ENCODE results near the gene NFKB1. TPM values are rescaled to one million over a fixed set of nuclear protein-coding genes. Genes with fewer than 3 reads are reported as not detected.

NFKB1 gene
- total RNA-seq, 1 donor from 2014 or later = 38.5 TPM

DNA sequence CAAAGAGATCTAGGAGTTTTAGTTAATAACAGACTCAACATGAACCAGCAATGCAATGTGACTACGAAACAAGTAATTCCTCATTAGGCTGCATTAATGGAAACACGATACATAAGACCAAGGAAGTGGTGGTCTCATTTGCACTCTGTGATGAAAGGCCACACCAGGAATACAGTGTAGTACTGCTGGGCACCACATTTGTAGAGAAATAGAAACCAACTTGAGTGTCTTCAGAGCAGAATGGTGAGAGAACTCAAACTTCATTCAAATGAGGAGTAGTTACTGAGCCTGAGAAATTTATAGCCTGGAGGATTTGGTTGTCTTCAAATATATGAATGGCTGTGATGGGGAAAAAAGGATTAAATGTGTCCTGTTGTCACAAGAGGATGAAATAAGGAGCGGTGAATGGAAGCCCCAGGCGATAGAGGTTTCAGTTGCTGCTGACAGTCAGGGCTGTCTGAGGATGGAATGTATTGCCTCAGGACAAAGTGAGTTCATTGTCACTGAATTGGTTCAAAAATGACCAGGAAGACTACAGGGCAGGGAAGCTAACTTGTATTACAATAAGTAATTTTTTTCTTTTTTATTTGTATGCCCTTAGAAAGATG lies 50.9 kb downstream of the NFKB1 start:
- Histone ChIP-seq H3K4me1 (peaks cover 20% of the 10 kb centered on the region), H3K36me3 (no peaks in the 10 kb centered on the region), H3K4me3 (no peak overlapping the region), H3K27me3 (no peaks in the 10 kb centered on the region), H3K9me3 (no peaks in the 10 kb centered on the region), H3K27ac (no peak overlapping the region)
- no peak for DNase-seq (ENCODE audit: extremely low spot score in 2 of 2)
- TF ChIP-seq POLR2AphosphoS5 (IDR thresholded peaks at IDR 0.05; ENCODE audit: insufficient read depth in 1 of 2, low read depth in 1 of 2) = no peak
- TF ChIP-seq, protein P1, sequence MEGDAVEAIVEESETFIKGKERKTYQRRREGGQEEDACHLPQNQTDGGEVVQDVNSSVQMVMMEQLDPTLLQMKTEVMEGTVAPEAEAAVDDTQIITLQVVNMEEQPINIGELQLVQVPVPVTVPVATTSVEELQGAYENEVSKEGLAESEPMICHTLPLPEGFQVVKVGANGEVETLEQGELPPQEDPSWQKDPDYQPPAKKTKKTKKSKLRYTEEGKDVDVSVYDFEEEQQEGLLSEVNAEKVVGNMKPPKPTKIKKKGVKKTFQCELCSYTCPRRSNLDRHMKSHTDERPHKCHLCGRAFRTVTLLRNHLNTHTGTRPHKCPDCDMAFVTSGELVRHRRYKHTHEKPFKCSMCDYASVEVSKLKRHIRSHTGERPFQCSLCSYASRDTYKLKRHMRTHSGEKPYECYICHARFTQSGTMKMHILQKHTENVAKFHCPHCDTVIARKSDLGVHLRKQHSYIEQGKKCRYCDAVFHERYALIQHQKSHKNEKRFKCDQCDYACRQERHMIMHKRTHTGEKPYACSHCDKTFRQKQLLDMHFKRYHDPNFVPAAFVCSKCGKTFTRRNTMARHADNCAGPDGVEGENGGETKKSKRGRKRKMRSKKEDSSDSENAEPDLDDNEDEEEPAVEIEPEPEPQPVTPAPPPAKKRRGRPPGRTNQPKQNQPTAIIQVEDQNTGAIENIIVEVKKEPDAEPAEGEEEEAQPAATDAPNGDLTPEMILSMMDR (IDR thresholded peaks at IDR 0.05) = no peak
- TF ChIP-seq POLR2A (IDR thresholded peaks at IDR 0.05) = no peak
- intact Hi-C loops (cut with DNase I) = no loop called here

DNA sequence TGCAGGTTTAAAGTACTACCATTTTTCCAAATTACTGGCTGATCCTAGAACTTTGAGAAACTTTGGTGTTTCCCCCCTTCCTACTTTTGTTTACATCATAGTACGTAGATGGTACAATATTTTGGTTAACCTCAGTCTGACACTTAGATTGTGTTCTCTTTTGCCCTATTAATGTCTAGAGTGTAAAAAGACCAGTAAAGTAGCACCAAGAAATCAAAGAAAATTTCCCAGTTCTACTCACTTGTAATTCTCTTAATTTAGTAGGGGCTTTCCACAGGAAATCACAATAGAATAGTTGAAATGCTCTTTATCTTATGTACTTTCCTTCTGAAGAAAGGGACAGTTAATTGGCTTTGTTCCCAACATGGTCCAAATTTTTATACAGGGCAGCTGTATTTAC lies 51.6 kb downstream of the NFKB1 start:
- no peaks in the 10 kb centered on the region for H3K36me3 ChIP-seq
- H3K27ac ChIP-seq = no peak overlapping the region
- no peaks in the 10 kb centered on the region for H3K9me3 ChIP-seq
- no peak for TF ChIP-seq POLR2AphosphoS5 (IDR thresholded peaks at IDR 0.05; ENCODE audit: insufficient read depth in 1 of 2, low read depth in 1 of 2)
- TF ChIP-seq, protein P1 (IDR thresholded peaks at IDR 0.05) = no peak
- H3K27me3 ChIP-seq = no peaks in the 10 kb centered on the region
- intact Hi-C loops (cut with DNase I) = no loop called here
- DNase-seq (ENCODE audit: extremely low spot score in 2 of 2) = no peak
- H3K4me3 ChIP-seq = no peak overlapping the region
- peaks cover 20% of the 10 kb centered on the region for H3K4me1 ChIP-seq

DNA sequence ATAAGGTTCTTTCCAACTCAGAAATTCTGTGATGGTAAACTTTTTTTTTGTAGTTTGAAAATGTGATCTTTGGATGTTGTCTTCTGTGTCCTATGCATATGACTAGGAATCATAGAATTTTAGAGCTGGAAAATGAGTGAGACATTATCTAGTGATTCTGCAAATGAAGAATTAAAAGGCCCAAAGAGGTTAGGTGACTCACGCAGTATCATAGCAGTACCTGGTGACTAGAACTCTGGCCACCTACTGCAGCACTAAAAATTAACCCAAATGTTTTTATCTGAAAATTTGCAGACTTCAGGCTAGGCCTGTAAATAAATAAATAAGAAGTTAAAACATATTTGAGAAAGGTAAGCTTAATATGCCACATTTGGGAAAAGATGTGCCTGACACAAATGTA lies 52.8 kb downstream of the NFKB1 start:
- Histone ChIP-seq H3K27ac (no peak overlapping the region), H3K27me3 (no peaks in the 10 kb centered on the region), H3K36me3 (no peaks in the 10 kb centered on the region), H3K4me1 (peaks cover 20% of the 10 kb centered on the region), H3K9me3 (no peaks in the 10 kb centered on the region), H3K4me3 (no peak overlapping the region)
- no peak for TF ChIP-seq POLR2AphosphoS5 (IDR thresholded peaks at IDR 0.05; ENCODE audit: insufficient read depth in 1 of 2, low read depth in 1 of 2)
- TF ChIP-seq, protein P1 (IDR thresholded peaks at IDR 0.05) = no peak
- no peak for TF ChIP-seq POLR2A (IDR thresholded peaks at IDR 0.05)
- intact Hi-C loops (cut with DNase I) = no loop called here
- DNase-seq (ENCODE audit: extremely low spot score in 2 of 2) = no peak

DNA sequence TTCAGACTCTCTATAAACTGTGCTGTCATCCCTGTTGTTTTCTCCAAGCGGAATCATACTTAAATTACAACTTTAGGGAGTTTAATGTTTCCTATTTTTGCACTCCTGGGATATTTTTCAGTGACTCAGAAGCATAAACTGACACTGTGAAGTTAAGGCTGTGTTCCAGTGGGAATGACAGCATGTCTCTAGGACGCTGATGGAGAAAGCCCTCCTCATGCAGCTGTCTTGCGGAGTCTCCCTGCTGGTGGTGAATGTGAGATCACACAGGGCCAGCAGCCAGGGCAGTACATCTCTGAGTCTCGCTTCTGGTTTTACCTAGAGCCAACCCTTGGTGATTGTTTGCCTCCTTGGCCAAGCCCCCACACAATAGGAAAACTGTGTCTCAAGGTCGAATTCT lies 53.3 kb downstream of the NFKB1 start:
- H3K4me1 ChIP-seq = peaks cover 20% of the 10 kb centered on the region
- TF ChIP-seq POLR2AphosphoS5 (IDR thresholded peaks at IDR 0.05; ENCODE audit: insufficient read depth in 1 of 2, low read depth in 1 of 2) = no peak
- no peak overlapping the region for H3K27ac ChIP-seq
- H3K4me3 ChIP-seq = no peak overlapping the region
- DNase-seq (ENCODE audit: extremely low spot score in 2 of 2) = no peak
- H3K27me3 ChIP-seq = no peaks in the 10 kb centered on the region
- intact Hi-C loops (cut with DNase I) = no loop called here
- H3K9me3 ChIP-seq = no peaks in the 10 kb centered on the region
- no peaks in the 10 kb centered on the region for H3K36me3 ChIP-seq

DNA sequence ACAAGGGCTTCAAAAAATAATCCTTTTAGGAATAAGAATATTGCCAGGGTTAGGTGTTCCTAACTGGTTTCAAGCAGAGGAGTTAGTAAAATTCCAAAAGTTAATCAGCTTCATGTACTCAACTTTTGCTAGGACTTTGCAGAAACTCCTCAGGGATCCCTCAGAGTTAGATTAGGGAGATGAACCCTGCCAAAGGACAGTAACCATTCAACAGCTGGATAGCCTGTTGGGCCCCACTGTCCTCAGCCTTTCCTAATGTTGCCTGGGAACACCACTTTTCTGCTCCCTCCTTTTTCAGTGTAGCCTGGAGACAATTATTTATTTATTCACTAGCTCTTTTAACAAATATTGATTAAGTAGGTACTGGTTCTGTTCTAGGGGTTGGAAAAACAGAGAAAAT lies 53.8 kb downstream of the NFKB1 start:
- Histone ChIP-seq H3K36me3 (no peaks in the 10 kb centered on the region), H3K9me3 (no peaks in the 10 kb centered on the region), H3K27ac (no peak overlapping the region), H3K4me1 (peaks cover 25% of the 10 kb centered on the region), H3K4me3 (no peak overlapping the region), H3K27me3 (no peaks in the 10 kb centered on the region)
- TF ChIP-seq POLR2AphosphoS5 (IDR thresholded peaks at IDR 0.05; ENCODE audit: insufficient read depth in 1 of 2, low read depth in 1 of 2) = no peak
- no peak for TF ChIP-seq POLR2A (IDR thresholded peaks at IDR 0.05)
- TF ChIP-seq, protein P1 (IDR thresholded peaks at IDR 0.05) = no peak
- intact Hi-C loops (cut with DNase I) = no loop called here
- DNase-seq (ENCODE audit: extremely low spot score in 2 of 2) = no peak
